Stimulated activated CD4-positive, alpha-beta T cell treated with anti-CD3 and anti-CD28 coated beads, Interleukin-1b, Interleukin-23, amount 100 ng/mL, for 48 hours (primary cell): ENCODE results near the gene RAPGEFL1.
"Not testable (repeated sequence)": the region's sequence is repeated elsewhere in the genome, so short reads cannot be mapped to it uniquely, and the experiment has no call there.

ENCODE experiments used
- DNase-seq: peaks from one replicate; pipeline ENCODE4 v3.0.0-alpha.2; 2020

Gene RAPGEFL1

GRCh38 chr17:40175928-40176753 is 1.1 kb upstream of the RAPGEFL1 start:
- no peak for DNase-seq

DNA sequence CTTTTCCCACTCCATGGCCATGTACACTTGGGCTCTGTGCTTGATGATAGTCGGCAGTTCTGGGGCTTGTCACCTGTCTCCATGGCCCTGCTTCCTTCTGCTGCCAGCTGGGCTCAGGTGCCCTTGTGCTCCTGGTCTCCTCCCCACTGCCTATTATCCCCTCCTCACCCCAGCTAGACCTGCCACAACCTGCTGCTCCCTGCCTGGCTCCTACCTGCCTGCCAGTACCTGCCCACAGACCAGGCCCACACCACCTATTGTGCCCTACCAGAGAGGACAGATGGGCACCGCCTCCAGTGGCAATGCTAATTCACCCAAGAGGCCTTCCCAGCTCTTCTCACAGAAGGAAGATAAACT is 538 bp upstream of the RAPGEFL1 start:
- no peak for DNase-seq

DNA sequence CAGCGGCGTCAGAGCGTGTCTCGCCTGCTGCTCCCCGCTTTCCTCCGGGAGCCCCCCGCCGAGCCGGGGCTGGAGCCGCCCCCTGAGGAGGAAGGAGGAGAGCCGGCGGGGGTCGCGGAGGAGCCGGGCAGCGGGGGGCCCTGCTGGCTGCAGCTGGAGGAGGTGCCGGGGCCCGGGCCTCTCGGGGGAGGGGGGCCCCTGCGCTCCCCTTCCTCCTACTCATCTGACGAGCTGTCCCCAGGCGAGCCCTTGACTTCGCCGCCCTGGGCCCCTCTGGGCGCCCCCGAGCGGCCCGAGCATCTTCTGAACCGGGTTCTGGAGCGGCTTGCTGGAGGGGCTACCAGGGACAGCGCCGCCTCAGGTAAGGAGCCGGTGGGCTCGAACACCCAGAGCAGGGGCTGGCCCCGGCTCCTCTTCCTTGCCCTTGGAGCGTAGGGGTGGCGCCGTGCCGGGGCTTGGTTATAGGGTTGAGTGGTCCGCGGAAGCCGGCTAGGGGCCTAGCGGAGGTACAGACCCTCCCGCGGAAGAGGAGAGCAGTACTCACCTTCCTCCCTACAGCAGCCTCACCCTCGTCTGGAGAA is 841 bp downstream of the RAPGEFL1 start:
- no peak for DNase-seq

GRCh38 chr17:40178660-40179059 is 1.4 kb downstream of the RAPGEFL1 start:
- no peak for DNase-seq

GRCh38 chr17:40179923-40180659 is 2.8 kb downstream of the RAPGEFL1 start:
- DNase-seq: no peak

GRCh38 chr17:40180694-40181093 is 3.4 kb downstream of the RAPGEFL1 start:
- no peak for DNase-seq

GRCh38 chr17:40181205-40181604 is 3.9 kb downstream of the RAPGEFL1 start:
- no peak for DNase-seq

GRCh38 chr17:40182606-40183005 is 5.3 kb downstream of the RAPGEFL1 start:
- no peak for DNase-seq

GRCh38 chr17:40187238-40187637 is 10.0 kb downstream of the RAPGEFL1 start:
- DNase-seq: no peak

DNA sequence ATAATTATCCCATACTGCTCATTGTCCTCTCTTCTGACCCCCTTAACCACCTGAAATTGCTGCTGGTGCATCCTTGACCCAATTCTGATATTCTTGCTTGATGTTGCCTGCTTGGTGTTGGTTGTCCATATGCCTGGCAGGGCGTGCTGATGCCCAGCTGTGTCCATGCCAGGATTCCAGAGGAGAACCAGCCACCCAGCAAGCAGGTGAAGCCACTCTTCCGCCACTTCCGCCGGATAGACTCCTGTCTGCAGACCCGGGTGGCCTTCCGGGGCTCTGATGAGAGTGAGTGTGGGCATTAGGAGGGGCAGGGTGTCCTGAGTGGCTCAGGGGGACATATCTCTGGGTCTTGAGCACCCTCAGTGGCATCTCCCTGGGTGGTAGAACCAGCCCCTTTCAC is 11.4 kb downstream of the RAPGEFL1 start:
- DNase-seq: no peak

DNA sequence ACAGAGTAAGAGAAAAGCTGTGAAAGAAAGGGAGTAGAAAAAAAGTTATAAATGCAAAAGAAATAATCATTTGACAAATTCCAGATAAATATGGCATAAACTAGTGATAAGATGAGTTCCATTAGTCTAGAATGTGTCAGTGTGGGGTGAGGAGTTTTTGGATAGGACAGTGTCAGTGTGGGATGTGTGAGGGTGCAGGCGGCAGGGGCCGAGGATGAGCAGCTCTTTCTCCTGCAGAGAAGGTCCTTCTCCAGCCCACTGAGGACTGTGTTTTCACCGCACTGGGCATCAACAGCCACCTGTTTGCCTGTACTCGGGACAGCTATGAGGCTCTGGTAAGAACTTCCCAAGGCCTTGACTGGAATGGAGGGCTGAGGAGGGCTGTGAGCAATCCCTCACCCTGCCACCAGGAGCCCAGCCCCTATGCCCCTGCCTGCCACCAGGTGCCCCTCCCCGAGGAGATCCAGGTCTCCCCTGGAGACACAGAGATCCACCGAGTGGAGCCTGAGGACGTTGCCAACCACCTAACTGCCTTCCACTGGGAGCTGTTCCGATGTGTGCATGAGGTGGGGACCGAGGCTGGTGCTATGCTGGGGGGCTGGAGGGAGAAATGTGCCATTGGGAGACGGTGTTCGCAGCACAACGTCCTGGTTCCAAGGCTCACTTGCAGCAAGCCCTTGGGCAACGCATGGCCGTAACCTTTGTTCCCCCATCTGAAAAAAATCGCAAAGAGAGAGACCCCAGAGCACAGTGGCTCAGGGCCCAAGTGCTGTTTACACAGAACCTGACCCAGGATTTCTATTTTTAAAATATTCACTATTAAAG is 13.1 kb downstream of the RAPGEFL1 start:
- peak; percentile 25 for DNase-seq

DNA sequence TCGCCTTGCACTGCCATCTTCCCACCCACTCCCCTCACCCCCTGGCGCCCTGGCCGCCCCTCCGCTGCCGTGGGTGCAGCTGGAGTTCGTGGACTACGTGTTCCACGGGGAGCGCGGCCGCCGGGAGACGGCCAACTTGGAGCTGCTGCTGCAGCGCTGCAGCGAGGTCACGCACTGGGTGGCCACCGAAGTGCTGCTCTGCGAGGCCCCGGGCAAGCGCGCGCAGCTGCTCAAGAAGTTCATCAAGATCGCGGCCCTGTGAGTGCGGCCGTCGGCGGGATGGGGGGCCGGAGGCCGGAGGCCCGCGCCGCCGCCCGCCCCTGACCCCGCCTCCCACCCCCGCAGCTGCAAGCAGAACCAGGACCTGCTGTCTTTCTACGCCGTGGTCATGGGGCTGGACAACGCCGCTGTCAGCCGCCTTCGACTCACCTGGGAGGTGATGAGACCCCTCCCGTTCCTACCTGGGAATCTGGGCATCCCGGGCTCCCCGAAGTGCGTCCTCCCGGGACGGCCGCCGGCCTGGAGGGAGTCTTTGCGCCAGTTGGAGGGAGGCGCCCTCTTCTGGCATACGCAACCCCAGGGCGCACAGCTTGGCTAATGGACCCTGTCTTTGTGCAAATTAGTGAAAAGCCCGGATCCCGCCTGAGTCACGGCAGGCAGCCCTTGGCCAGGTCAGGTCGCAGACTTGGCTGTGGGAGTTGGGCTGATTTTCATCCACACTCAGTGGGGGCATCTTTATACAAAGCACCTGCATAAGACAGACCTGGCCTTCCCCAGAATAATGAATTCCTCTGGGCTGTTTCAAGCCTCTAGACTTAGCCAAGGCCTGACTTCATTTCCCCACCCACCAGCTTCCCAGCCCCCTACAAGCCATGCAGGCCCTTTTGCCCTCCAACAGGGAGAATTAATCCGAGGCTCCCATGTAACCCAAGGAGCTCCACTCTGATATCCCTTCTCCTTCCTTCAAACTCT is 14.3 kb downstream of the RAPGEFL1 start:
- DNase-seq: peak; percentile 64

- no peak for DNase-seq
These were observed 15.7 kb downstream of the RAPGEFL1 start for GRCh38 chr17:40192961-40193360.

DNA sequence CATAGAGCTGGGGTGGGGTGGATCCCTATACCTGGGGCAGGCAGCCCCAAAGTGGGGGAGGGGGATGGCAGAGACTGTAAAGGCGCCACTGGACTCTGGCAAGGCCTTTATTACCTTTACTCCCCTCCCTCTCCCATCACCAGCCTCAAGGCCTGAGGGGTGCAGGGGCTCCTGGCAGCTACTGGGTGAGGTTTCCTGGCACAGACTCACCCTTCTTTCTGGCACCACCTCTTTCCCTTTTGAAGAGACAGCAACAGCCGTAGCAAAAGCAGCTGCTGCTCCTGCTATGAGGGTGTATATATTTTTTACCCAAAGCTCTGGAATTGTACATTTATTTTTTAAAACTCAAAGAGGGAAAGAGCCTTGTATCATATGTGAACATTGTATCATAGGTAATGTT is 17.6 kb downstream of the RAPGEFL1 start:
- DNase-seq: no peak

DNA sequence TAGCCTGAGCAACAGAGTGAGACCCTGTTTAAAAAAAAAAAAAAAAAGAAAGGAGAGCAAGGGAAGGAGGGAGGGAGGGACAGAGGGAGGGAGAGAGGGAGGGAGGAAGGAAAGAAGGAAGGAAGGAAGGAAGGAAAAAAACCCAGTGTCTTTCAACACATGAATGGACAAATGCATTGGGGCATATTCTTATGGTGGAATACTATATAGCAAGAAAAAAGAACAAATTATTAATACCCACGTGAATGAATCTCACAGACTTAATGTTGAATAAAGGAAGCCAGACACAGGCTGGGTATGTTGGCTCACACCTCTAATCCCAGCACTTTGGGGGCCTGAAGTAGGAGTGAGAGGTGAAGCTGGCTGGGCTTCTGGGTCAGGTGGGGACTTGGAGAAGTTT is 20.3 kb downstream of the RAPGEFL1 start:
- no peak for DNase-seq

GRCh38 chr17:40197965-40198456 is 20.7 kb downstream of the RAPGEFL1 start:
- peak; percentile 26 for DNase-seq

DNA sequence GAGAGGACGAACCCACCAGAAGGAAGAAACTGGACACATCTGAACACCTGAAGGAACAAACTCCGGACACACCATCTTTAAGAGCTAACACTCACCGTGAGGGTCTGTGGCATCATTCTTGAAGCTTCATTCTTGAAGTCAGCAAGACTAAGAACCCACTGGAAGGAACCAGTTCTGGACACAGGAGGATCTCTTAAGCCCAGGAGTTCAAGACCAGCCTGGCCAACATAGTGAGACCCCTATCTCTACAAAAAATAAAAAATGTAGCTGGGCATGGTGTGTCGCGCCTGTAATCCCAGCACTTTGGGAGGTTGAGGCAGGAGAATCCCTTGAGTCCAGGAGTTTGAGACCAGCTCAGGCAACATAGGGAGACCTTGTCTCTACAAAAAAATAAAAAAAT is 21.3 kb downstream of the RAPGEFL1 start:
- no peak for DNase-seq

GRCh38 chr17:40203131-40203530 is 25.9 kb downstream of the RAPGEFL1 start:
- no peak for DNase-seq

- not testable (repeated sequence) for DNase-seq
These were observed 28.9 kb downstream of the RAPGEFL1 start for GRCh38 chr17:40206193-40206592.

- DNase-seq: no peak
These were observed 32.3 kb downstream of the RAPGEFL1 start for GRCh38 chr17:40209404-40210093.

DNA sequence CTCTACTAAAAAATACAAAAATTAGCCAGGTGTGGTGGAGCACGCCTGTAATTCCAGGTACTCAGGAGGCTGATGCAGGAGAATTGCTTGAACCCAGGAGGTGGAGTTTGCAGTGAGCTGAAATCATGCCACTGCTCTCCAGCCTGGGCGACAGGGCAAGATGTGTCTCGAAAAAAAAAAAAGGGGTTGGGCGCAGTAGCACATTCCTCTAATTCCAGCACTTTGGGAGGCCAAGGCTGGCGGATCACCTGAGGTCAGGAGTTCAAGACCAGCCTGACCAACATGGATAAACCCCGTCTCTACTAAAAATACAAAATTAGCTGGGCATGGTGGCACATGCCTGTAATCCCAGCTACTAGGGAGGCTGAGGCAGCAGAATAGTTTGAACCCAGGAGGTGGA is 36.6 kb downstream of the RAPGEFL1 start:
- DNase-seq: not testable (repeated sequence)
